GM23338 (cell line): Measurements from ENCODE around the gene PRR29. TPM values are rescaled to one million over a fixed set of nuclear protein-coding genes. Genes with fewer than 3 reads are reported as not detected.

ENCODE experiments used
- ATAC-seq: fragments of 200-7000 bp; cut with Tn5 transposase; 3 replicates; pipeline ENCODE4 v1.9.1; 2020
- DNase-seq: peaks from one replicate; pipeline ENCODE4 v3.0.0-alpha.2; 2015; ENCODE audit warnings: low spot score
- H2AFZ ChIP-seq: fragments of 200-600 bp; sonication (generic); 2 replicates; pipeline ENCODE4 v1.8.0; 2016; ENCODE audit warnings: antibody characterized with exemption, mild to moderate bottlenecking, moderate library complexity
- H3F3A ChIP-seq: fragments of 200-600 bp; sonication (generic); replicated peaks from 2 replicates; pipeline ENCODE4 v1.8.0; 2017; ENCODE audit warnings: antibody characterized with exemption, mixed run types, low read depth
- H3K27ac ChIP-seq: fragments of 200-600 bp; sonication (generic); 2 replicates; pipeline ENCODE4 v1.6.1; 2016; ENCODE audit warnings: low read depth
- H3K27me3 ChIP-seq: fragments of 200-600 bp; sonication (generic); 2 replicates; pipeline ENCODE4 v1.8.0; 2016; ENCODE audit warnings: mild to moderate bottlenecking, mixed run types, moderate library complexity; ENCODE audit not compliant: insufficient read depth
- H3K36me3 ChIP-seq: fragments of 200-600 bp; sonication (generic); 2 replicates; pipeline ENCODE4 v1.8.0; 2016; ENCODE audit warnings: mild to moderate bottlenecking; ENCODE audit not compliant: insufficient read depth
- H3K4me1 ChIP-seq: fragments of 200-600 bp; sonication (generic); 2 replicates; pipeline ENCODE4 v1.8.0; 2016; ENCODE audit warnings: mild to moderate bottlenecking, moderate library complexity; ENCODE audit not compliant: insufficient read depth
- H3K4me2 ChIP-seq: fragments of 200-600 bp; sonication (generic); 2 replicates; pipeline ENCODE4 v1.7.1; 2017; ENCODE audit warnings: mixed run types
- H3K4me3 ChIP-seq: fragments of 200-600 bp; sonication (generic); 2 replicates; pipeline ENCODE4 v1.6.1; 2016; ENCODE audit warnings: mixed run types
- H3K79me2 ChIP-seq: fragments of 200-600 bp; sonication (generic); replicated peaks from 2 replicates; pipeline ENCODE4 v1.8.0; 2017; ENCODE audit warnings: mild to moderate bottlenecking; ENCODE audit not compliant: insufficient read depth
- H3K9me2 ChIP-seq: fragments of 200-600 bp; sonication (generic); 2 replicates; pipeline ENCODE4 v1.8.0; 2017; ENCODE audit not compliant: insufficient read depth
- H4K20me1 ChIP-seq: fragments of 200-600 bp; sonication (generic); replicated peaks from 2 replicates; pipeline ENCODE4 v1.8.0; 2017; ENCODE audit warnings: mild to moderate bottlenecking; ENCODE audit not compliant: insufficient read depth
- H3K27ac Mint-ChIP-seq: 2 replicates; pipeline ENCODE4 v1.8.0; 2020; ENCODE audit warnings: inconsistent platforms, mild to moderate bottlenecking, moderate library complexity, mixed read lengths
- H3K27me3 Mint-ChIP-seq: 3 replicates; pipeline ENCODE4 v1.8.0; 2022; ENCODE audit warnings: low read depth, mild to moderate bottlenecking, moderate library complexity, mixed read lengths, inconsistent platforms; ENCODE audit not compliant: insufficient read depth, poor library complexity
- H3K36me3 Mint-ChIP-seq: 3 replicates; pipeline ENCODE4 v1.8.0; 2021; ENCODE audit warnings: low read depth, mild to moderate bottlenecking, inconsistent platforms, moderate library complexity, mixed read lengths
- H3K4me1 Mint-ChIP-seq: 3 replicates; pipeline ENCODE4 v1.8.0; 2020; ENCODE audit warnings: mild to moderate bottlenecking, inconsistent platforms, mixed read lengths
- H3K4me3 Mint-ChIP-seq: 3 replicates; pipeline ENCODE4 v1.8.0; 2021; ENCODE audit warnings: moderate library complexity, mild to moderate bottlenecking, inconsistent platforms, mixed read lengths
- H3K9me3 Mint-ChIP-seq: 3 replicates; pipeline ENCODE4 v1.8.0; 2020; ENCODE audit warnings: moderate library complexity, mild to moderate bottlenecking, inconsistent platforms, mixed read lengths
- CREB1 ChIP-seq: fragments of 250-450 bp; sonication (Bioruptor Pico); IDR thresholded peaks from 2 replicates; pipeline ENCODE4 v1.5.0; 2020; ENCODE audit warnings: low read depth, mild to moderate bottlenecking, moderate library complexity
- CTCF ChIP-seq, 2 experiments: fragments of 200-600 bp in 1 of 2; sonication (generic) in 1 of 2; conservative IDR thresholded peaks; 2 replicates each; pipeline versions ENCODE4 v1.5.1 to v1.6.1; 2016 to 2017; ENCODE audit warnings: antibody characterized with exemption in 2 of 2, low read depth in 2 of 2, mild to moderate bottlenecking in 2 of 2, moderate library complexity in 1 of 2
- ETS1 ChIP-seq: IDR thresholded peaks from 2 replicates; pipeline ENCODE4 v1.6.1; 2016; ENCODE audit warnings: antibody characterized with exemption
- JUNB ChIP-seq: IDR thresholded peaks from one replicate; pipeline ENCODE4 v1.6.1; 2016; ENCODE audit warnings: antibody characterized with exemption; ENCODE audit not compliant: unreplicated experiment
- NANOG ChIP-seq: IDR thresholded peaks from 2 replicates; pipeline ENCODE4 v1.6.1; 2016; ENCODE audit warnings: antibody characterized with exemption, borderline replicate concordance
- POLR2AphosphoS5 ChIP-seq: IDR thresholded peaks from 2 replicates; pipeline ENCODE4 v1.6.1; 2016; ENCODE audit warnings: antibody characterized with exemption, low read depth
- REST ChIP-seq: IDR thresholded peaks from one replicate; pipeline ENCODE4 v1.6.1; 2018; ENCODE audit warnings: antibody characterized with exemption; ENCODE audit not compliant: unreplicated experiment
- STAT1 ChIP-seq: IDR thresholded peaks from one replicate; pipeline ENCODE4 v1.6.1; 2016; ENCODE audit warnings: antibody characterized with exemption; ENCODE audit not compliant: unreplicated experiment
- ZNF114 ChIP-seq: fragments of 250-450 bp; sonication (Bioruptor Pico); IDR thresholded peaks from 2 replicates; pipeline ENCODE4 v1.5.0; 2020; ENCODE audit warnings: mild to moderate bottlenecking, moderate library complexity
- ZNF331 ChIP-seq: fragments of 250-450 bp; sonication (Bioruptor Pico); IDR thresholded peaks from 2 replicates; pipeline ENCODE4 v1.5.0; 2020; ENCODE audit warnings: low read depth, mild to moderate bottlenecking, moderate library complexity
- ZNF462 ChIP-seq: fragments of 250-450 bp; sonication (Bioruptor Pico); IDR thresholded peaks from 2 replicates; pipeline ENCODE4 v1.5.0; 2020; ENCODE audit warnings: mild to moderate bottlenecking, moderate library complexity
- polyA plus RNA-seq: library from polyadenylated mRNA; unstranded; fragments of >200 nt; fragmentation: Nextera tagmentation; extraction: Ambion mirVana; gene quantifications from 2 replicates; pipeline ENCODE4 v1.2.1, GENCODE V29; 2016
- total RNA-seq: library from RNA; depleted of rRNA; stranded (reverse); fragments of >200 nt; shearing (Covaris generic); gene quantifications from 2 replicates; pipeline ENCODE4 v1.2.3, GENCODE V29; 2014

The PRR29 gene
- total and polyA plus RNA-seq, 2 experiments from 2014 or later, result 0.24 to 1.3 TPM

DNA sequence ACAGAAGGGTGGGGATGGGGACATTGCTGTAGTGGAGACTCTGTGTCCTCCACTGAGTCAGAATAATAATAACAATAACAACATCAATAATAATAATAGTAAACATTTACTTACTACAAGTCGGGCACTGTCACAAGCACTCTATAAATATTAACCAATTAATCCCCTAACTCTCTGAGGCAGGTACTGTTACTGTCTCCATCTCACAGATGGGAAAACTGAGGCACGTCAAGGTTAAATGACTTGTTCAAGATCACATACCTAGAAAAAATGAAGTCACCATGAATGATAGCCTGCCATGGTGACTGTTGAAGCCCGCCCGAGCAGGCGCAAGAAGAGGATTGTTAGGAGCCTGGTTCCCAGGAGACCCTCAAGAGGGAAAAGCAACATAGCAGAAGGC lies 10.2 kb downstream of the PRR29 start:
- no peak for DNase-seq
- H3K9me2 ChIP-seq, result no peaks in the 10 kb centered on the region
- TF ChIP-seq ZNF331 (CRISPR knock-in tag) (no peak), JUNB (no peak), REST (no peak), NANOG (no peak), ZNF114 (CRISPR knock-in tag) (no peak), STAT1 (no peak), ETS1 (no peak), CREB1 (no peak), CTCF (conservative IDR thresholded peaks at IDR 0.05; ENCODE audit: low read depth in 2 of 2) (no peak)
- H3K4me3 ChIP-seq, result no peak overlapping the region
- H3K4me2 ChIP-seq, result no peak overlapping the region
- no peaks in the 10 kb centered on the region for H4K20me1 ChIP-seq
- no peak overlapping the region for H3K27ac Mint-ChIP-seq
- H3K4me1 ChIP-seq, result no peaks in the 10 kb centered on the region
- no peaks in the 10 kb centered on the region for H3K36me3 ChIP-seq
- no peak overlapping the region for H3K4me3 Mint-ChIP-seq
- H3K27me3 ChIP-seq, result no peaks in the 10 kb centered on the region
- H3K27ac ChIP-seq, result no peak overlapping the region
- ATAC-seq, result no peak
- H3K36me3 Mint-ChIP-seq, result no peaks in the 10 kb centered on the region
- peaks cover 4% of the 10 kb centered on the region for H3K27me3 Mint-ChIP-seq
- H3F3A ChIP-seq, result no peaks in the 10 kb centered on the region
- peaks cover 16% of the 10 kb centered on the region for H3K4me1 Mint-ChIP-seq
- H2AFZ ChIP-seq, result no peak overlapping the region
- no peaks in the 10 kb centered on the region for H3K9me3 Mint-ChIP-seq
- H3K79me2 ChIP-seq, result no peaks in the 10 kb centered on the region

- Mint-ChIP-seq H3K27me3 (peaks cover 2% of the 10 kb centered on the region), H3K9me3 (no peaks in the 10 kb centered on the region), H3K36me3 (no peaks in the 10 kb centered on the region), H3K4me1 (peaks cover 16% of the 10 kb centered on the region), H3K4me3 (no peak overlapping the region), H3K27ac (no peak overlapping the region)
- Histone ChIP-seq H3K4me3 (no peak overlapping the region), H3F3A (no peaks in the 10 kb centered on the region), H3K79me2 (no peaks in the 10 kb centered on the region), H3K36me3 (no peaks in the 10 kb centered on the region), H3K4me2 (no peak overlapping the region), H3K9me2 (no peaks in the 10 kb centered on the region), H3K4me1 (no peaks in the 10 kb centered on the region), H3K27ac (no peak overlapping the region), H3K27me3 (no peaks in the 10 kb centered on the region), H2AFZ (no peak overlapping the region), H4K20me1 (no peaks in the 10 kb centered on the region)
- no peak for DNase-seq
- ATAC-seq, result no peak
- TF ChIP-seq POLR2AphosphoS5 (no peak), ZNF462 (CRISPR knock-in tag) (no peak), CREB1 (no peak)
Observed at GRCh38 chr17:64008830-64009229, 10.7 kb downstream of the PRR29 start.
